ENCODE measurements around the gene FAM13C.

DNA sequence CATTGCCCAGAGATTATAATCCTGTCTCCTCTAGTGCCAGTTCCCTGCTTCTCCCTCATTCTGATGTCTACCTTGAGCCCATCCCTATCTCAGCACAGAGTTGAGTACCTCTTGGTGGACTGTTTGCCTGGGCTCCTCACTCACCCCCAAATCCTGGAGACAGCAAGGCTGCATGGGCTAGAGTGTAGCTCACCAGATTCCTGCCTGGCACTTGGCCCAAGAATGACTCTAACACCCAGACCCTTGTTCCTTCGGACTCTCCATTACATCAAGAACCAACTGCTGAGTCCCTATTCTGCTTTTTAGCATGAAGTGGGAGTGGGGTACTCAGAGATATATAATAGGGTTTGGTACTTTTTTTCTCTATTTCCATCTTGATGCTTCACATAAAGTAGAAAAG is 22.1 kb downstream of the FAM13C start:
- no peak for TF ChIP-seq ZNF404 (tag by site-specific recombination; IDR thresholded peaks at IDR 0.05)
- TF ChIP-seq, protein P1, sequence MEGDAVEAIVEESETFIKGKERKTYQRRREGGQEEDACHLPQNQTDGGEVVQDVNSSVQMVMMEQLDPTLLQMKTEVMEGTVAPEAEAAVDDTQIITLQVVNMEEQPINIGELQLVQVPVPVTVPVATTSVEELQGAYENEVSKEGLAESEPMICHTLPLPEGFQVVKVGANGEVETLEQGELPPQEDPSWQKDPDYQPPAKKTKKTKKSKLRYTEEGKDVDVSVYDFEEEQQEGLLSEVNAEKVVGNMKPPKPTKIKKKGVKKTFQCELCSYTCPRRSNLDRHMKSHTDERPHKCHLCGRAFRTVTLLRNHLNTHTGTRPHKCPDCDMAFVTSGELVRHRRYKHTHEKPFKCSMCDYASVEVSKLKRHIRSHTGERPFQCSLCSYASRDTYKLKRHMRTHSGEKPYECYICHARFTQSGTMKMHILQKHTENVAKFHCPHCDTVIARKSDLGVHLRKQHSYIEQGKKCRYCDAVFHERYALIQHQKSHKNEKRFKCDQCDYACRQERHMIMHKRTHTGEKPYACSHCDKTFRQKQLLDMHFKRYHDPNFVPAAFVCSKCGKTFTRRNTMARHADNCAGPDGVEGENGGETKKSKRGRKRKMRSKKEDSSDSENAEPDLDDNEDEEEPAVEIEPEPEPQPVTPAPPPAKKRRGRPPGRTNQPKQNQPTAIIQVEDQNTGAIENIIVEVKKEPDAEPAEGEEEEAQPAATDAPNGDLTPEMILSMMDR (tag by site-specific recombination; IDR thresholded peaks at IDR 0.05): no peak
- TF ChIP-seq ZNF768 (tag by site-specific recombination; IDR thresholded peaks at IDR 0.05): no peak
- no peak for TF ChIP-seq ZNF341 (tag by site-specific recombination; IDR thresholded peaks at IDR 0.05; ENCODE audit: low read depth)
- TF ChIP-seq ZNF24 (tag by site-specific recombination; IDR thresholded peaks at IDR 0.05): no peak
- TF ChIP-seq ZNF521 (tag by site-specific recombination; IDR thresholded peaks at IDR 0.05): no peak

All from HEK293 (cell line).